ENCODE measurements around the gene CNFN. TPM values are rescaled to one million over a fixed set of nuclear protein-coding genes. Genes with fewer than 3 reads are reported as not detected.

Gene CNFN
- total and polyA plus RNA-seq, 10 of the 15 experiments (the other 5 are each of a cell fraction or from before 2014, with no cell fraction given) = 0.60 TPM; not detected in 9

DNA sequence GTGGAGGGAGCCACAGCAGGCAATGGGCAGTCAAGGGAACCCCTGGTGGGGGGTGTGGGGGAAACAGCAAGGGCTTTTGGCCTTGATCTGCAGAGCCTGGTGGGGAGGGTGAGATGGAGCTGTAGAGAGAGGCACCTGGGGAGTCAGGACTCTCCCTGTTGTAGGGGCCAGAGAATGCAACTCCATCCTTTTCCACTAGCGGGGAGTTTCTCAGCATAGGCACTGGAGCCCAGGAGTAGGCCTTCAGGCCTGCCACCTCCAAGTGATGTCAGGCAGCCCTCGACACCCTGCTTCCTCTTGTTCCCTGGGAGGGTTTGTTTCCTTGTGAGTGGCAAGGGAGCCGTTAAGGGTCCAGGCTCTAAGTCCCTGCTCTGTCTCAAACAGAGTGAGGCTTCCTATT, 39.7 kb downstream of the CNFN start:
- Histone ChIP-seq H4K20me1 (ENCODE audit: control insufficient read depth, insufficient read depth) (no peaks in the 10 kb centered on the region), H3K4me3 (no peak overlapping the region), H3K4me2 (ENCODE audit: control insufficient read depth, insufficient read depth) (no peak overlapping the region), H3K4me1 (ENCODE audit: control insufficient read depth, insufficient read depth, low read length) (no peaks in the 10 kb centered on the region), H3K9ac (ENCODE audit: control insufficient read depth, insufficient read depth, low read length) (no peak overlapping the region), H2AFZ (ENCODE audit: control insufficient read depth, low read depth, low read length) (no peak overlapping the region), H3K79me2 (ENCODE audit: control insufficient read depth, insufficient read depth, low read length) (no peaks in the 10 kb centered on the region), H3K36me3 (ENCODE audit: control insufficient read depth in 2 of 2, insufficient read depth in 2 of 2, low read length in 1 of 2) (no peaks in the 10 kb centered on the region), H3K27ac (ENCODE audit: control insufficient read depth, insufficient read depth) (no peak overlapping the region), H3K9me3 (replicated peaks; ENCODE audit: control insufficient read depth, insufficient read depth, low read length) (no peaks in the 10 kb centered on the region), H3K27me3 (replicated peaks in 1 of 2; ENCODE audit: control insufficient read depth in 2 of 2, insufficient read depth in 2 of 2, low read length in 1 of 2) (no peaks in the 10 kb centered on the region)
- in situ Hi-C loops (cut with MboI) (no loop called here), intact Hi-C loops (cut with micrococcal nuclease; ENCODE audit: unreplicated experiment) (no loop called here)
- no peak for ATAC-seq
- BruUV-seq (replicated peaks) = no TSS peak
- 50% methylated on average over 3 of the region's 3 CpGs for WGBS (ENCODE audit: insufficient coverage, insufficient replicate concordance, low lambda C conversion rate, missing lambda C conversion rate)
- RAD21 ChIA-PET (ENCODE audit: unreplicated experiment) = no interaction called here
- TF ChIP-seq SMAD1 (IDR thresholded peaks at IDR 0.05; ENCODE audit: low read depth, partially characterized antibody) (no peak), NR2C1 (IDR thresholded peaks at IDR 0.05) (no peak), LARP7 (IDR thresholded peaks at IDR 0.05) (no peak), KDM1A (IDR thresholded peaks at IDR 0.05; ENCODE audit: borderline replicate concordance) (no peak), CBX5 (IDR thresholded peaks at IDR 0.05; ENCODE audit: low read depth) (no peak)
- POLR2A ChIA-PET = interaction anchor here (0.6 kb wide), 1 partner anchor 156 kb away, joined by 3 read pairs; no protein-coding TSS in a partner anchor
- FAIRE-seq = no peak
- no peak for DNase-seq (ENCODE audit: low read depth, low spot score)
- CTCF ChIA-PET = no interaction called here
- SMC1A ChIA-PET (ENCODE audit: uncharacterized antibody, unreplicated experiment) = no interaction called here

- Histone ChIP-seq H3K9ac (ENCODE audit: control insufficient read depth, insufficient read depth, low read length) (no peak overlapping the region), H3K36me3 (ENCODE audit: control insufficient read depth in 2 of 2, insufficient read depth in 2 of 2, low read length in 1 of 2) (no peaks in the 10 kb centered on the region), H3K9me3 (replicated peaks; ENCODE audit: control insufficient read depth, insufficient read depth, low read length) (no peaks in the 10 kb centered on the region), H4K20me1 (ENCODE audit: control insufficient read depth, insufficient read depth) (no peaks in the 10 kb centered on the region), H3K27ac (ENCODE audit: control insufficient read depth, insufficient read depth) (no peak overlapping the region), H3K27me3 (replicated peaks in 1 of 2; ENCODE audit: control insufficient read depth in 2 of 2, insufficient read depth in 2 of 2, low read length in 1 of 2) (no peaks in the 10 kb centered on the region), H3K4me2 (ENCODE audit: control insufficient read depth, insufficient read depth) (no peak overlapping the region), H3K4me3 (no peak overlapping the region), H2AFZ (ENCODE audit: control insufficient read depth, low read depth, low read length) (no peak overlapping the region), H3K4me1 (ENCODE audit: control insufficient read depth, insufficient read depth, low read length) (no peaks in the 10 kb centered on the region), H3K79me2 (ENCODE audit: control insufficient read depth, insufficient read depth, low read length) (no peaks in the 10 kb centered on the region)
- intact Hi-C loops (cut with micrococcal nuclease; ENCODE audit: unreplicated experiment) = no loop called here
- no TSS peak for BruUV-seq (replicated peaks)
- TF ChIP-seq NR2F1 (conservative IDR thresholded peaks at IDR 0.05) (peak; percentile 53; the same call in 1 of the 2 replicates), POLR2A (IDR thresholded peaks at IDR 0.05; ENCODE audit: low read depth, low read length) (no peak), ZSCAN29 (IDR thresholded peaks at IDR 0.05) (no peak), HDAC6 (IDR thresholded peaks at IDR 0.05; ENCODE audit: unreplicated experiment) (no peak), CHD1 (IDR thresholded peaks at IDR 0.05; ENCODE audit: low read depth, low read length) (no peak), NR2C1 (IDR thresholded peaks at IDR 0.05) (peak; percentile 23; the same call in 1 of the 2 replicates), NFIC (IDR thresholded peaks at IDR 0.05; ENCODE audit: low read depth, low read length) (no peak), POLR2AphosphoS5 (IDR thresholded peaks at IDR 0.05; ENCODE audit: low read length) (no peak)
- TF ChIP-seq, protein P1, sequence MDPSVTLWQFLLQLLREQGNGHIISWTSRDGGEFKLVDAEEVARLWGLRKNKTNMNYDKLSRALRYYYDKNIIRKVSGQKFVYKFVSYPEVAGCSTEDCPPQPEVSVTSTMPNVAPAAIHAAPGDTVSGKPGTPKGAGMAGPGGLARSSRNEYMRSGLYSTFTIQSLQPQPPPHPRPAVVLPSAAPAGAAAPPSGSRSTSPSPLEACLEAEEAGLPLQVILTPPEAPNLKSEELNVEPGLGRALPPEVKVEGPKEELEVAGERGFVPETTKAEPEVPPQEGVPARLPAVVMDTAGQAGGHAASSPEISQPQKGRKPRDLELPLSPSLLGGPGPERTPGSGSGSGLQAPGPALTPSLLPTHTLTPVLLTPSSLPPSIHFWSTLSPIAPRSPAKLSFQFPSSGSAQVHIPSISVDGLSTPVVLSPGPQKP (IDR thresholded peaks at IDR 0.05; ENCODE audit: low read depth, low read length) = no peak
- TF ChIP-seq, protein P2, sequence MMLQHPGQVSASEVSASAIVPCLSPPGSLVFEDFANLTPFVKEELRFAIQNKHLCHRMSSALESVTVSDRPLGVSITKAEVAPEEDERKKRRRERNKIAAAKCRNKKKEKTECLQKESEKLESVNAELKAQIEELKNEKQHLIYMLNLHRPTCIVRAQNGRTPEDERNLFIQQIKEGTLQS (IDR thresholded peaks at IDR 0.05; ENCODE audit: borderline replicate concordance, extremely low read depth, low read depth, low read length) = no peak
- RAD21 ChIA-PET (ENCODE audit: unreplicated experiment) = interaction anchor here (0.6 kb wide), 1 partner anchor 82 kb away, joined by 3 read pairs; no protein-coding TSS in a partner anchor
- ATAC-seq (no peak), FAIRE-seq (no peak), DNase-seq (ENCODE audit: low read depth, low spot score) (no peak)
- POLR2A ChIA-PET = no interaction called here
- SMC1A ChIA-PET (ENCODE audit: uncharacterized antibody, unreplicated experiment) = no interaction called here
- CTCF ChIA-PET = no interaction called here
- in situ Hi-C loops (cut with MboI) = no loop called here
- 77% methylated on average over 14 of the region's 14 CpGs for whole genome bisulfite sequencing (ENCODE audit: insufficient coverage, insufficient replicate concordance, low lambda C conversion rate, missing lambda C conversion rate)
Observed at GRCh38 chr19:42349378-42350107, 40.6 kb downstream of the CNFN start.

Data from GM12878 (cell line).